Activated T-helper 17 cell treated with anti-CD3 and anti-CD28 coated beads, Interleukin-2, amount 50 U/mL, for 72 hours (primary cell): ENCODE measurements around the gene EEF1AKMT4. TPM values are rescaled to one million over a fixed set of nuclear protein-coding genes. Genes with fewer than 3 reads are reported as not detected.

ENCODE experiments used
- ATAC-seq: fragments of 150-1000 bp; cut with Tn5 transposase; replicated peaks from 2 replicates; pipeline ENCODE4 v1.10.0; 2021; ENCODE audit warnings: mild to moderate bottlenecking, moderate library complexity
- H3K27ac Mint-ChIP-seq: one replicate; pipeline ENCODE4 v1.8.0; 2022; ENCODE audit warnings: mixed read lengths
- H3K27me3 Mint-ChIP-seq: one replicate; pipeline ENCODE4 v1.8.0; 2022; ENCODE audit warnings: mixed read lengths
- H3K36me3 Mint-ChIP-seq: one replicate; pipeline ENCODE4 v1.8.0; 2022; ENCODE audit warnings: low read depth, mild to moderate bottlenecking, mixed read lengths
- H3K4me1 Mint-ChIP-seq: one replicate; pipeline ENCODE4 v1.8.0; 2022; ENCODE audit warnings: mixed read lengths
- H3K4me3 Mint-ChIP-seq: one replicate; pipeline ENCODE4 v1.8.0; 2022; ENCODE audit warnings: mild to moderate bottlenecking, mixed read lengths
- H3K9me3 Mint-ChIP-seq: one replicate; pipeline ENCODE4 v1.8.0; 2022; ENCODE audit warnings: mixed read lengths
- total RNA-seq, 2 donors: library from RNA; stranded (reverse); gene quantifications; one replicate each; pipeline ENCODE4 v1.2.3, GENCODE V29; 2022

The EEF1AKMT4 gene
- total RNA-seq, 2 donors from 2014 or later, result 8.0 to 13.6 TPM

DNA sequence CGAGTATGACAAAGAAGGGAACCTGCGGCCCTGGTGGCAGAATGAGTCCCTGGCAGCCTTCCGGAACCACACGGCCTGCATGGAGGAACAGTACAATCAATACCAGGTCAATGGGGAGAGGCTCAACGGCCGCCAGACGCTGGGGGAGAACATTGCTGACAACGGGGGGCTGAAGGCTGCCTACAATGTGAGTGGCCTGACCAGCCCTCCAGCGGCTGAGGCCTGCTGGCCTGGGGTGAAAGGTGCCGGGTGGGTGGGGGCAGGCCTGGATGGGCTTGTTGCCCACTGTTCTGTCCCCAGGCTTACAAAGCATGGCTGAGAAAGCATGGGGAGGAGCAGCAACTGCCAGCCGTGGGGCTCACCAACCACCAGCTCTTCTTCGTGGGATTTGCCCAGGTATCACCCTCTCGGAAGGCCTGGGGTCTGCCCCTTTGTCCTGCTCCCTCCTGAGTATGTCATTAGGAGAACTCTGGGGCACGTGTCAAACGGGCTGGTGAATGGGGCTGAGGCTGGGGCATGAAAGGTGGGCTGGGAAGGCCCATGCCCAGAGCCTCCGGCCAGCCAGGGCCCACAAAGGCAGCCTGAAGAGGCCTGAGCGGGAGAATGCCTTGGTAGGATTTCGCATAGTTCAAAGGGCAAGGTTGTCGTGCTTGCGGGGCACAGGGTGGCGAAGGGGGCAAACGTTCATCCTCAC lies 41.7 kb downstream of the EEF1AKMT4 start:
- Mint-ChIP-seq H3K36me3 (no peaks in the 10 kb centered on the region), H3K27me3 (peaks cover 2% of the 10 kb centered on the region), H3K4me3 (no peak overlapping the region), H3K9me3 (no peaks in the 10 kb centered on the region), H3K4me1 (no peaks in the 10 kb centered on the region), H3K27ac (no peak overlapping the region)
- ATAC-seq, result no peak

DNA sequence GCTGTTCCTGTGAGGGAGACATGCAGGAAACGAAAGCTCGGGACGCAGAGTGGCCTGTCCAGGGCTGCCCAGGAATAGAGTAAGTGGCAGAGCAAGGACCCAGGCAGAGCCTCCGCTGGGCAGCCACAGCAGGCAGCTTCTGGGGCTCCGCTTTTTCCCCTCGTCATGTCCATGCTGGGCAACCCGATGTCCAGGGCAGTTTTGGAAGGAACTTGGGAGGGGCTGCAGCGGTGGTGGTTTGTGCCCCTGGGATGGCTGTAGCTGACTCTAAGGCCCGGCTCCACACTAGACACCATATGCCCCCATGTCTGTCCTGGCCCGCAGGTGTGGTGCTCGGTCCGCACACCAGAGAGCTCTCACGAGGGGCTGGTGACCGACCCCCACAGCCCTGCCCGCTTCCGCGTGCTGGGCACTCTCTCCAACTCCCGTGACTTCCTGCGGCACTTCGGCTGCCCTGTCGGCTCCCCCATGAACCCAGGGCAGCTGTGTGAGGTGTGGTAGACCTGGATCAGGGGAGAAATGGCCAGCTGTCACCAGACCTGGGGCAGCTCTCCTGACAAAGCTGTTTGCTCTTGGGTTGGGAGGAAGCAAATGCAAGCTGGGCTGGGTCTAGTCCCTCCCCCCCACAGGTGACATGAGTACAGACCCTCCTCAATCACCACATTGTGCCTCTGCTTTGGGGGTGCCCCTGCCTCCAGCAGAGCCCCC lies 42.4 kb downstream of the EEF1AKMT4 start:
- Mint-ChIP-seq H3K27me3 (no peaks in the 10 kb centered on the region), H3K4me3 (no peak overlapping the region), H3K27ac (no peak overlapping the region), H3K4me1 (no peaks in the 10 kb centered on the region), H3K9me3 (no peaks in the 10 kb centered on the region), H3K36me3 (no peaks in the 10 kb centered on the region)
- ATAC-seq, result no peak

- Mint-ChIP-seq H3K27ac (no peak overlapping the region), H3K9me3 (no peaks in the 10 kb centered on the region), H3K36me3 (peaks cover 15% of the 10 kb centered on the region)
Observed at GRCh38 chr3:184295771-184296170, 46.3 kb downstream of the EEF1AKMT4 start.

GRCh38 chr3:184296616-184297015 lies 47.1 kb downstream of the EEF1AKMT4 start:
- Mint-ChIP-seq H3K4me1 (peaks cover 9% of the 10 kb centered on the region), H3K27me3 (no peaks in the 10 kb centered on the region), H3K27ac (no peak overlapping the region), H3K36me3 (peaks cover 23% of the 10 kb centered on the region), H3K9me3 (no peaks in the 10 kb centered on the region), H3K4me3 (no peak overlapping the region)
- ATAC-seq, result no peak

More at GRCh38 chr3:184295771-184296170, 46.3 kb downstream of the EEF1AKMT4 start:
- H3K27me3 Mint-ChIP-seq, result no peaks in the 10 kb centered on the region
- H3K4me3 Mint-ChIP-seq, result no peak overlapping the region
- ATAC-seq, result no peak
- H3K4me1 Mint-ChIP-seq, result peaks cover 9% of the 10 kb centered on the region

- ATAC-seq, result peak; percentile 95
- Mint-ChIP-seq H3K27me3 (no peaks in the 10 kb centered on the region), H3K36me3 (peaks cover 46% of the 10 kb centered on the region), H3K4me3 (peak within 1 kb of the TSS; percentile 98), H3K4me1 (peaks cover 9% of the 10 kb centered on the region), H3K27ac (peak within 1 kb of the TSS; percentile 95), H3K9me3 (no peaks in the 10 kb centered on the region)
Observed at GRCh38 chr3:184298759-184299487, 49.5 kb downstream of the EEF1AKMT4 start, which contains the start of gene PSMD2. Gene PSMD2 (plus strand): TSS chr3:184299241. CDS start chr3:184299267, 26 bp downstream.

DNA sequence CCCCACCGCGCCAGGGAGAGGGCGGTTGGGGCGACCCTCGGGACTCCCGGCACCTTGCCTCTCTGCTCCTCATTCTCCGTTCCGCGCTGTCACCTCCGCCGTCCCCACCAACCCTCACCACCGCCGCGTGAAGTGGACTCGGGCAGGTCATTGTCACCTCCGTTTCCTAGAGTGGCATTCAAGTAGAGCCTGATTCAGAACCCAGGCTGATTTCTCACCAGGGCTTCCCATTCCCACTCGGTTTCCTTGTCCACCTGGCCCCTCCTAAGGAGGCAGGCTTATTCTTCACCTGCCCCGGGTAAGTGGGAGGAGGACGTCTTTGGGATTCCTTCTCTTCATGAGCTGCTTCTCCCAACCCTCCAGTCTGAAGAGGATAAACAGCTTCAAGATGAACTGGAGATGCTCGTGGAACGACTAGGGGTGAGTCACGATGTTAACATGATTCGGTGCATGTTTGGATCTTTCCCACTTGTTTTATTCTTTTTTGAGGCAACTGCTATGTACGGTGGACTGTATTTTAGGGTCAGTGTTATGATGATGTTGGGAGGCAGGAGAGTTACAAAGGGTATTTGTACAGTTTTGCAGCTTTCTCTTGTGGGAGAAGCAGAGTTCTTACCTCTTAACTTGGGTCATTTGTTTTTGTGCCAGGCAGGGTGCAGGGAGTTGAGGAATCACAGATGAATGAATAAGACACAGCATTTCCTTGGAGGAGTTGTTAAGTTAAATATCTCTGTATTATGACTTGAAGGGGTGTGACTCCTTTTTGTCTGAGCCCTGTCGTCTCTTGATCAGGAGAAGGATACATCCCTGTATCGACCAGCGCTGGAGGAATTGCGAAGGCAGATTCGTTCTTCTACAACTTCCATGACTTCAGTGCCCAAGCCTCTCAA lies 50.3 kb downstream of the EEF1AKMT4 start:
- Mint-ChIP-seq H3K4me3 (peak overlapping the region; percentile 98), H3K9me3 (no peaks in the 10 kb centered on the region), H3K27me3 (no peaks in the 10 kb centered on the region), H3K27ac (peak overlapping the region; percentile 95), H3K4me1 (peaks cover 9% of the 10 kb centered on the region), H3K36me3 (peaks cover 54% of the 10 kb centered on the region)
- no peak for ATAC-seq

- Mint-ChIP-seq H3K36me3 (peaks cover 60% of the 10 kb centered on the region), H3K27me3 (no peaks in the 10 kb centered on the region), H3K4me3 (peak overlapping the region; percentile 98), H3K9me3 (no peaks in the 10 kb centered on the region), H3K4me1 (peaks cover 9% of the 10 kb centered on the region), H3K27ac (peak overlapping the region; percentile 95)
- no peak for ATAC-seq
Observed at GRCh38 chr3:184300378-184300720, 50.9 kb downstream of the EEF1AKMT4 start.

DNA sequence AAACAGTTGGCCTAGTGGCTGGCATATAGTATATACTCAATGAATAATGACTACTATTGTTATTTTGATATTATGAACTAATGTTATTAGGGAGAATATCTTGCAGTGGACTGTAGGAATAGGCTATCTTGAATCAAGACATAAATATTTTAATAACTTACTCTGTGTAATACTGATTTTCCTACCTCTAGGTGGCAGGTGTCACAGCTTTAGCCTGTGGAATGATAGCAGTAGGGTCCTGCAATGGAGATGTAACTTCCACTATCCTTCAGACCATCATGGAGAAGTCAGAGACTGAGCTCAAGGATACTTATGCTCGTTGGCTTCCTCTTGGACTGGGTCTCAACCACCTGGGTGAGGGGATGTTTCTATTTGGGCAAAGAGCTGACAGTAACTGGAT lies 56.1 kb downstream of the EEF1AKMT4 start:
- ATAC-seq, result no peak
- no peaks in the 10 kb centered on the region for H3K9me3 Mint-ChIP-seq
- H3K4me3 Mint-ChIP-seq, result no peak overlapping the region
- no peaks in the 10 kb centered on the region for H3K4me1 Mint-ChIP-seq
- peaks cover 96% of the 10 kb centered on the region for H3K36me3 Mint-ChIP-seq
- H3K27me3 Mint-ChIP-seq, result no peaks in the 10 kb centered on the region
- H3K27ac Mint-ChIP-seq, result no peak overlapping the region

DNA sequence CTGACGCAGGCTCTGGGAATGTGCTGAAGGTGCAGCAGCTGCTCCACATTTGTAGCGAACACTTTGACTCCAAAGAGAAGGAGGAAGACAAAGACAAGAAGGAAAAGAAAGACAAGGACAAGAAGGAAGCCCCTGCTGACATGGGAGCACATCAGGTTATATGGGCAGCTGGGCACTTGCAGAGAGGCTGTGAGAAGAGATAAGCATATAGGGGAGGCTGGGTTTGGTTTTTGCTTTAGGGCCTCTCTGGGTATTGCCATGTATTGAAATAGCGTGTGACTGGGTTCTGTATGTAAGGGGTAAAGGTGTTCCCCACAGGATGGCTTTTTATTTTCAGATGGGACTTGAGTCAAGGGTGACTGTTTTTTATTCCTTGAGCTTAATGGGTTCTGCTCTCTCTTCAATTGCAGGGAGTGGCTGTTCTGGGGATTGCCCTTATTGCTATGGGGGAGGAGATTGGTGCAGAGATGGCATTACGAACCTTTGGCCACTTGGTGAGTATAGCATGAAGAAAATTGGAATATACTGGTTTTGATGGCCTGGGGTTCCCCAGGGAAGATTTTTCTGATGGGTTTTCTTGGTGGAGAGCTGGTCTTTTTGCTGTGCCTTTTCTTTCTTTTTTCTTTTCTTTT lies 57.0 kb downstream of the EEF1AKMT4 start:
- peaks cover 88% of the 10 kb centered on the region for H3K36me3 Mint-ChIP-seq
- no peaks in the 10 kb centered on the region for H3K4me1 Mint-ChIP-seq
- no peak overlapping the region for H3K4me3 Mint-ChIP-seq
- H3K9me3 Mint-ChIP-seq, result no peaks in the 10 kb centered on the region
- H3K27me3 Mint-ChIP-seq, result no peaks in the 10 kb centered on the region
- ATAC-seq, result no peak
- H3K27ac Mint-ChIP-seq, result peak overlapping the region; percentile 40

DNA sequence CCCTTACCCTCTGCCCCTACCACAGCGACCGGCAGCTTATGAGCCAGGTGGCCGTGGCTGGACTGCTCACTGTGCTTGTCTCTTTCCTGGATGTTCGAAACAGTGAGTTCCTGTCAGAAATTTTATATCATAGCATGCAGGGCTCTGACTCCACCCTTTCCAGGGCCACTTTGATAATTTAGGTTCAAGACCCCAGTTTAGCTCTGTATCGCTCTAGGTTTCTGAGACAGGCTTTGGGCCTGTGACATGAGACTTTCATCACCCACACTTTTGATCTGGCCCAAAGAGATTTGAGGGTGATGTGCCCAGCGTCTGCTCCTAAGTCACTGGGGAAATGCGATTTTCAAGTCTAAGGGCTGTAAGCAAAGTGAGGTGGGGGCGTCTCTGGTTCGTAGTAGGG lies 58.4 kb downstream of the EEF1AKMT4 start:
- no peaks in the 10 kb centered on the region for H3K9me3 Mint-ChIP-seq
- ATAC-seq, result no peak
- no peaks in the 10 kb centered on the region for H3K4me1 Mint-ChIP-seq
- H3K27me3 Mint-ChIP-seq, result no peaks in the 10 kb centered on the region
- H3K36me3 Mint-ChIP-seq, result peaks cover 73% of the 10 kb centered on the region
- H3K27ac Mint-ChIP-seq, result peak overlapping the region; percentile 63
- H3K4me3 Mint-ChIP-seq, result no peak overlapping the region

Other genes starting within 250 kb of the EEF1AKMT4 start
- 10 to 100 TPM in 1 of 2 donors, 1 to 10 TPM in 1; 9.1 to 14.8 TPM for gene ABCC5, start 231.8 kb upstream of the EEF1AKMT4 start, total RNA-seq
- gene HTR3D, start 217.9 kb upstream of the EEF1AKMT4 start, total RNA-seq, result not detected
- not detected for gene HTR3C, start 196.6 kb upstream of the EEF1AKMT4 start, total RNA-seq
- not detected for gene HTR3E, start 152.6 kb upstream of the EEF1AKMT4 start, total RNA-seq
- 10 to 100 TPM; 48.7 to 64.6 TPM for gene EIF2B5, start 114.3 kb upstream of the EEF1AKMT4 start, total RNA-seq
- 10 to 100 TPM; 40.3 to 42.5 TPM for gene DVL3, start 94.3 kb upstream of the EEF1AKMT4 start, total RNA-seq
- gene AP2M1, start 74.8 kb upstream of the EEF1AKMT4 start, total RNA-seq, result 100 to 1,000 TPM; 206 to 244 TPM
- gene ABCF3, start 63.5 kb upstream of the EEF1AKMT4 start, total RNA-seq, result 10 to 100 TPM; 75.5 to 93.5 TPM
- gene VWA5B2, start 20.1 kb upstream of the EEF1AKMT4 start, total RNA-seq, result not detected
- gene ALG3, start 710 bp upstream of the EEF1AKMT4 start, total RNA-seq, result 10 to 100 TPM; 33.4 to 49.9 TPM
- gene CAMK2N2, start 11.9 kb downstream of the EEF1AKMT4 start, total RNA-seq, result 1 to 10 TPM in 1 of 2 donors, under 1 TPM in 1; 0.64 to 1.2 TPM
- gene ECE2, start 26.4 kb downstream of the EEF1AKMT4 start, total RNA-seq, result not detected
- 100 to 1,000 TPM; 143 to 311 TPM for gene PSMD2, start 49.6 kb downstream of the EEF1AKMT4 start, total RNA-seq
- gene EIF4G1, start 64.9 kb downstream of the EEF1AKMT4 start, total RNA-seq, result 100 to 1,000 TPM; 242 to 551 TPM
- gene FAM131A, start 87.9 kb downstream of the EEF1AKMT4 start, total RNA-seq, result 1 to 10 TPM; 2.5 to 6.7 TPM
- gene CLCN2, start 111.9 kb downstream of the EEF1AKMT4 start, total RNA-seq, result 10 to 100 TPM in 1 of 2 donors, 1 to 10 TPM in 1; 9.5 to 13.7 TPM
- 100 to 1,000 TPM; 156 to 183 TPM for gene POLR2H, start 112.0 kb downstream of the EEF1AKMT4 start, total RNA-seq
- gene THPO, start 128.5 kb downstream of the EEF1AKMT4 start, total RNA-seq, result not detected
- gene CHRD, start 130.4 kb downstream of the EEF1AKMT4 start, total RNA-seq, result under 1 TPM; 0.05 to 0.39 TPM